ENCODE results near the gene SPON2. TPM values are rescaled to one million over a fixed set of nuclear protein-coding genes. Genes with fewer than 3 reads are reported as not detected.

SPON2 gene
- total RNA-seq, 2 donors from 2014 or later, result 26.6 to 34.3 TPM

DNA sequence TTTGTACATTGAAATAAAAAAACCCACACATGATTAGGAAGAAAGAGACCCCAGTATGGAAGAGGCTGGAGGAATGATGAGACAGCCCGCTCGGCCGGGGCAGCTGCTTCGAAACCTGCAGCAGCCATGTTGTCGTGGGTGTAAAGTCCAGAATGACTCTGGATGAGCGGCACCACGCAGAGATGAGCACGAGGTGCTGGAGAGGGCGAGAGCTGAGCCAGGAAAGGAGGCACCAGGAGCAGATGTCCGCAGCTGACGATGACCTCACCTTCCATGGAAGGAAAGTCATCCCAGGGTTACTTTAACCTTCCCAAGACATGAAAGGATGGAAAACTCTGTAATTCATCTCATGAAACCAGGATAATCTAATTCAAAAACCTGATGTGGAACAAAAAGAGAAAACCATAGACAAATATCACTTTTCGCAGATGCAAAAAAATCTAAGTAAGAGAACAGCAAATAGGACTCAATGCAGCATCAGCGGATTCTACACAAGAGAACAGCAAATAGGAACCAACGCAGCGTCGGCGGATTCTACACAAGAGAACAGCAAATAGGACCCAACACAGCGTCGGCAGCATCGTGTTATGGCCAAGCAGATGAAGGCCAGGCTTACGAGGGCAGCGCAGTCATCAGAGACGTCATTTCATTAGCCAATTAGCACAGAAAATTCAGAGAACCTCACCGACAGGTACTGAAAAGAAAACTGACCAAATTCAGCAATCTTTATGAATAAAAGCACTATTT lies 25.9 kb upstream of the SPON2 start:
- DNase-seq (no peak), ATAC-seq (no peak)
- intact Hi-C loops (cut with DNase I, micrococcal nuclease), result no loop called here

DNA sequence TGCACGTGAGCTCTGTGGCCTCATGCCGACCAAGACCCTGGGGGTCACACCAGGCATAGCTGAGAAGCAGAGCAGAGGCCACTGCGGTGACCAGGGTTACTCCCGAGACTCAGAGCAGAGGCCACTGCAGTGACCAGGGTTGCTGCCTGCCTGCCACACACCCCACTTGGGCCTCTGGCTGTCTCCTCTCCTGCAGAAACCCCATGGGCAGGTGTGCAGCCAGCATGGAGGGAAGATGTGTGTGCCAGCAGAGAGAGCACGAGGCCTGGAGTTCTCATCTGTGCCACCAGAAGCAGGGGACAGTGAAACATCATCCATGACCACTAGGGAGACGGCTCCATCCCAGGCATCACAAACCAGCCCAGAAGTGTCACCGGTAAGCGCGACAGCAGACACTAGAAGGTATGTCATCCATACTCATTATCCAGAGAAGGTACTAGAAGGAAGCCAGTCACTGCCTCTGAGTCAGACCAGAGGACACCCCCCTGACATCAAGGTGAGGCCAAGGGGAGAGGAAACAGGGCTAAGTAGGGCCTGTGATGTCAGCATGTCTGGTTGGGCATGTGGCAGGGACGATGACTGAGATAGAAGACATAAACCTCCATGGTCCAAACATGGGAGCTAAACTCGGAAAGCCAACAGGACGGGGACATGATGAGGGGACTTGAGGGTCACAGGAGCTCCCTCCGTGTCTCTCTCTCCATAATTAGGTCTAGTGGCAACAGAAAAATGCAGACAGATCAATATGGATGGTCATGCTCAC lies 24.2 kb upstream of the SPON2 start:
- intact Hi-C loops (cut with DNase I, micrococcal nuclease), result no loop called here
- DNase-seq (no peak), ATAC-seq (no peak)

DNA sequence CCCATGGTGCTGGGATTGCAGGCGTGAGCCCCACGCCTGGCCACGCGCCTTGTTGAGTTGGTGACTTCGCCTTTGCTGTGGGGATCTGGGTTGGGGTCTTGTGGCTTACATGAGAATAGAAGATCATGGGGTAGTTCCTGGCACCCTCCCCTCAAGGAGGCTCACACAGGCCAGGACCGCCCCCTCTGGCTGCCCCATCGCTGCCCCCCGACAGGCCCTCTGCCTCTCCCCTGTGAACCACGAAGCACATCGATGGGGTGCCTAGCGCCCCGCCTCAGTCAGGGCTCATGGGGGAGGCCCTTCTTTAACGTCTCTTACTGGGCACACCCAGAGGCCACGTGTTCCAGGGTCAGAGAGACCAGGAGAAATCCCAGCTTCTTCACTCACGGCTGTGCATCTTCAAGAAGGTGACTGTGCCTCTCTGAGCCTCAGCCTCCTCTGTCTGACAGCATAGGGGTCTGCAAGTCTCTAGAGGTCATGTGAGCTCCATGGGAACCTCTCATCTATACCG lies 23.6 kb upstream of the SPON2 start:
- intact Hi-C loops (cut with DNase I, micrococcal nuclease), result no loop called here
- DNase-seq (no peak), ATAC-seq (no peak)

DNA sequence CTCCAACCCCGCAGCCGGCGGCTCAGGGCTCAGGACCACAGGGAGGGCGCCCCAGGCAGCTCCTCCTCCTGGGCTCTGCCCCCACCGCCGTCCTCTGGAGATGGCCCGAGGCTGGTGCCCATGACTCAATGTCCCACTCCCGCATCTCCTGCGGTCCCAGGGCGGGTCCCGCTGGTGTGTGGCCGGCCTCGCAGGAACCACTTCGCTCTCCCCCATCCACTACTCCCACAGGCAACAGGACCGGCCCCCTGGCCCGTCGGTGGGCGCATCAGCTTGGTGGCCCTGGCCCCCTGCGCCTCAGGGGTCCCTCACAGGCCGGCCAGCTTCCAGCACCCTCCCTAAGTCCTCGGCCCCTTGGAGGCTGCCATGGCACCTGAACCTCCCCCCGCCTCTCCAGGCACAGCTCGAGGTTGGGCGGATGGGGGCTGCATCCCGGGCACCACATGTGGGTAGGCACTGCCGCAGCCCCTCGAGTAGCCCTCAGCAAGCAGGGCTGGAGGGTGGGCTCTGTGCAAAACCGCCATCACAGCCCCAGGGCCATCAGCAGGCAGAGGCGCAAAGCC lies 22.8 kb upstream of the SPON2 start:
- ATAC-seq (no peak), DNase-seq (peak in 1 of 2 donors; percentile 8)
- intact Hi-C loops (cut with DNase I, micrococcal nuclease), result no loop called here

DNA sequence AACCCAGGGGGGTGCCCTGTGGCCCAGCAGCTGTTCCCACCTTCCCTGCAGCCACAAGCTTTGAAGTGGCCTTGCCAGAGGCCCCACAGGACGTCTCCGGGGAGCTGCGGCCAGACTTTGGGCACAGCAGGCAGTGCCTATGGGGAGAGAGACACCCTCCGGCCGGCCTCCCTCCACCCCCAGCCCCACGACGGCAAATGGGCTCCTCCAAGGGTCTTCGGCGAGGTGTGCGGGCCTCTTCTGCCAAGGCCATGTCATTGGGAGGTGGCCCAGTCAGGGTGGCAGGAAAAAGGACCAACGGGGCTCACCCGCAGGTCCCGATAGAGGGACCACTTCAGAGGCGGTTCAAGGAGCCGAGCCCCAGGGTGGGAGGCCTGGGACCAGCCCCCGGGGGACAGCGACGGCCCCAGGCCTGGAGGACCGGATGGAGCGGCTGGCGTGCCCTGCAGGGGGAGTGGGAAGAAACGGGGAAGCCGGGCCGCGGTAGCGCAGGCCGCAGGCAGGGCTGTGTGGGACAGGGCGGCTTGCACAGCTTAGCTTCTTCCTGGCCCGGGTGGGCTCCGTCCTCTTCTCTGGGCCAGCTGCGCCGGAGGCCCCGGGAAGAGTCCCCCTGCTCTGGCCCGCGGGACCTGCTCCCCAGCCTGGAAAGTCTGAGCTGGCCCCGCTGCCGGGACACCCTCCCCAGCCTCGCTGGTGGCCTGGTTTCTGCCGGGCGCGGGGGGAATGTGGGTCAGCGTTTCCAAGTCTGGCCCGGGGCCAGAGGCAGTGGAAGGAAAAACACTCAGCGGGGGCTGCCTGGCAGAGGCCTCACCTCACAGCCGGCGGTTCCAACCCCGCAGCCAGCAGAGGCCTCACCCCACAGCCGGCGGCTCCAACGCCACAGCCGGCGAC lies 21.9 kb upstream of the SPON2 start:
- DNase-seq, result peak; percentile 40 to 59
- ATAC-seq, result no peak
- intact Hi-C loops (cut with DNase I, micrococcal nuclease), result no loop called here

DNA sequence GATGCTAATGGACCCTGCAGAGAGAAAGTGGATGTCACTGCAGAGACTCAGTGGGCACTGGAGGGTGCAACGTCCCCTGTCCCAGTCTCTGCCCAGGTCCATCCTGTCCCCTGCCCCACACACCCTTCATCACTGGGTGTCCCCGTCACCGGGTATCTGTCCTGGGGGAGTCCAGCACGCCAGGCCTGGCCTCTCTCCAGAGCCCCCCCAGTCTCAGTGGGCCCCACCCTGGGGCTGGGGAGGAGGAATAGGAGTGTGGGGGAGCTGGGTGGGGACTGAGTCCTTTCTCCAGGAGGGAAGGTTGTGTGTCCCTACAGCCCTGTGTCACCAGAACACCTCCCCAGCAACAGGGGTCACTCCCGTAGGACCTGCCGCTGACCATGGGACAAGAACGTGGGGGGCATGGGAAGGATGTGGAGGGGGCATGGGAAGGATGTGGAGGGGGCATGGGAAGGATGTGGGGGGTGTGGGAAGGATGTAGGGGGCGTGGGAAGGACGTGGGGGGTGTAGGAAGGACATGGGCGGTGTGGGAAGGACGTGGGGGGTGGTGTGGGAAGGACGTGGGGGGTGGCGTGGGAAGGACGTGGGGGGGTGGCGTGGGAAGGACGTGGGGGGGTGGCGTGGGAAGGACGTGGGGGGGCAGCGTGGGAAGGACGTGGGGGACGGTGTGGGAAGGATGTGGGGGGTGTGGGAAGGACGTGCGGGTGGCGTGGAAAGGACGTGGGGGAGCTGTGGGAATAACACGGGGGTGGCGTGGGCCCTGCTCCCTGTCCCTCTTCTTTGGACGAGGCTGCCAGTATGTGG lies 21.0 kb upstream of the SPON2 start:
- ATAC-seq (no peak), DNase-seq (peak in 1 of 2 donors; percentile 10)
- intact Hi-C loops (cut with DNase I, micrococcal nuclease), result no loop called here

DNA sequence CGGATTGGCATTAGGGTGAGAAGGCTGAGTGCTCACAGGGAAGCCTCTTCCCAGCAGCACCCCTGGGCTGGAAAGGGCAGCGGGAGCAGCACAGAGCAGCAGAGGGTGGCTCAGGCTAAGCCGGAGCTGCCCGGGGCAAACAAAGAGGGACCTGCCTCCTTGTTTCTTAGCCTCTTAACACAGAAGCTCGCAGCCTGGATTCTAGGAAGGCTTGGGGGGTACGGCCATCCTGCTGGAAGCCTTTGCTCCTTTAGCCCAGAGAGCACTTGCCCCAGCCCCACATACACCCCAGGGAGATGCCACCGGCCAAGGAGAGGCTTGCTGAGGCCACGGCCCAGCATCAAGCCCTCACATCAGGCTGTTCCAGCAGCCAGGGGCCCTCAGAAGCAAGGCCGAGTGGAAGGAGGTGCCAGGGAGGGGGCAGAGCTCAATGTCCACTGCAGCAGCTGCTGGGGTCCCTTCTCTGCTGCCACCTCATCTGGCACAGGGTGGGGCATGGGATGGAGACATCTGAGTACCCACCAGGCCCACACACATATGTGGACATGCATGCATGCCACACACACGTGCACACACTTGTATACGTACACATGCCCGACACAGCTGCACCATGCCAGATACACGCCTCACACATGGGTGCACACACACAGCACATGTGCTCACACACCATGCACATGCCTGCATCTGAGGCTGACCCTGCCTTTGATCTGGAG lies 20.3 kb upstream of the SPON2 start:
- ATAC-seq (peak; percentile 50), DNase-seq (peak; percentile 11 to 35)
- intact Hi-C loops (cut with DNase I, micrococcal nuclease), result no loop called here

DNA sequence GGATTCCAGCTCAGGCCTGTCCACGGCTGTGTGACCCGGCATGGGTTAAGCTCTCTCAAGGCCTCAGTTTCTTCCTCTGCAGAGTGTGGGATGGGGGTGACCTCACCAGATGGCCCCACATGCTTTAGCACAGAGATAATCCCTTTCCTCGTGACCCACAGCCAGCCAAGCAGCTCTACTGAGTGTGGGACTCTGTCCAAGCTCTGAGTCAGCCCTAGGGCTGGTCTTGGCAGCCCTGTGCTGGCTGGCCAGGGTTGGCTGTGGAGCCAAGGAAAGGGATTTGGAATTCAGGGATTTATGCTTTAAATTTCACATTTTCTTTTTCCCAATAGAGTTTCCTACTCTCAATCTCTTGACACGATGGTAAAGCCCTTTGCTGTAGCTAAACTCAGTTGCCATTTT lies 19.7 kb upstream of the SPON2 start:
- ATAC-seq, result peak; percentile 92
- intact Hi-C loops (cut with DNase I, micrococcal nuclease), result no loop called here
- DNase-seq, result peak; percentile 72 to 86

DNA sequence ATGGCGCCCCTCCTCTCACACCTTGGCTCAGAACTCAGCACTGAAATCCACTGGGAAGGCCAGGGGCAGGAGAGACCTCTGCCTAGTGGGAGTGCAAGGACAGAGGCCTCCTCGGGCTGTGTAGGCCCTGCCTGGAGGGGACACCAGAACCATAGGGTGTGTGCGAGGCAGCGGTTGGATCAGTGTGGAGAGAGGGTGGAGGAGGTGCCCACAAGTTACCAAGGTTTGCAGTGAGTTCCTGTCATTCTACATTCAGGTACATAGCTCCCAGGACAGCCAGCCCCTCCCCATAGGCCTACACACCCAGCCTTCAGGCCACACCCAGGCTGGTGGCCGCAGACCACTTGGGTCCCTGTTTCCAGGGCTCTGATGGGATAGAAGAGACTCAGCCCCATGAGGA lies 19.2 kb upstream of the SPON2 start:
- intact Hi-C loops (cut with DNase I, micrococcal nuclease), result no loop called here
- DNase-seq, result peak; percentile 28 to 35
- ATAC-seq, result peak; percentile 67

DNA sequence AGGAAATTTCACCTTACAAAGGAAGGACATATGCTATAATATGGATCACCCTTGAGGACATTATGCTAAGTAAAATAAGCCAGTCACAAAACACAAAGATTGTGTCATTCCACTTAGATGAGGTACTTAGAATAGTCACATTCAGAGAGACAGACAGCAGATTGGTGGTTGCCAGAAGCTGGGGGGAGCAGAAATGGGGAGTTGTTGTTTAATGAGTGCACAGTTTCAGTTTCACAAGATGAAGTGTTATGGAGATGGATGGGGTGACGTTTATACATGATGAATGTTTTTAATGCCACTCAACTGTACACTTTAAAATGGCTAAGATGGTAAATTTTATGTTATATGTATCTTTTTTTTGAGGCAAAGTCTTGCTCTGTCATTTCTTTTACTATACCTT lies 14.8 kb upstream of the SPON2 start:
- intact Hi-C loops (cut with DNase I, micrococcal nuclease), result no loop called here
- peak in 1 of 2 donors; percentile 4 for DNase-seq
- ATAC-seq, result no peak

DNA sequence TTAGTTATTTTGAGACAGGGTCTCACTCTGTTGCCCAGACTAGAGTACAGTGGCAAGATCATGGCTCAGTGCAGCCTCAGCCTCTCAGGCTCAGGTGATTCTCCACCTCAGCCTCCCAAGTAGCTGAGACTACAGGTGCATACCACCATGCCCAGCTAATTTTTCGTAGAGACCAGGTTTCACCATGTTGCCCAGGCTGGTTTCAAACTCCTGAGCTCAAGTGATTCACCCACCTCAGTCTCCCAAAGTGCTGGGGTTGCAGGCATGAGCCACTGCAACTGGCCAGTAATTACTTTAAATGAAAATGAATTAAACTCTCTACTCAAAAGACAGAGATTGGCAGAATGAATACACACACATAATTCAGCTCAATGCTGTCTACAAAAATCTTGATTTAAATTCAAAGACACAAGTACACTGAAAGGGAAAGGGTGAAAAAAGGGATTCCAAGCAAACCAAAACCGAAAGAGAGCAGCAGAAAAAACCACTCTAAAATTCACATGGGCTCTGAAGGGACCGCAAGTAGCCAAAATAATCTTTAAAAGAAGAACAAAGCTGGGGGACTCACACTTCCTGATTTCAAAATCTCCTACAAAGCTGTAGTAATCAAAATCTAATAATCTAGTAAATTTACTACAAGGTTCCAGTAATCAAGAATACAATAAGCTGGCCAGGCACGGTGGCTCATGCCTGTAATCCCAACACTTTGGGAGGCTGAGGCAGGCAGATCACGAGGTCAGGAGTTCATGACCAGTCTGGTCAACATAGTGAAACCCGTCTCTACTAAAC lies 11.8 kb upstream of the SPON2 start:
- DNase-seq (no peak), ATAC-seq (peak; percentile 26)
- intact Hi-C loops (cut with DNase I, micrococcal nuclease), result no loop called here

DNA sequence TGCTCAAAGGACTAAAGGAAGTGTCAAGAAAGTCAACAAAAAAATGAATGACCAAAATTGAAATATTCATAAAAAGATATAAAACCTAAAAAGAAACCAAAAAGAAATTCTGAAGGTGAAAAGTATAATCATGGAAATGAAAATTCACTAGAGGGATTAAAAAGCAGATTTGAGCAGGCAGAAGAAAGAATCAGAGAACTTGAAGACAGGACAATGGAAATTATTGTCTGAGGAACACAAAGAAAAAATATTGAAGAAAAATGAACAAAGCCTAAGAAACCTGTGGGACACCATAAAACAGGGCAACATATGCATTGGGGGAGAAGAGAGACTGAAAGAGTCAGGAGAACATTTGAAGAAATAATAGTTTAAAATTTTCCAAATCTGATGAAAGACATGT lies 9.9 kb upstream of the SPON2 start:
- DNase-seq (no peak), ATAC-seq (no peak)
- intact Hi-C loops (cut with DNase I, micrococcal nuclease), result no loop called here

DNA sequence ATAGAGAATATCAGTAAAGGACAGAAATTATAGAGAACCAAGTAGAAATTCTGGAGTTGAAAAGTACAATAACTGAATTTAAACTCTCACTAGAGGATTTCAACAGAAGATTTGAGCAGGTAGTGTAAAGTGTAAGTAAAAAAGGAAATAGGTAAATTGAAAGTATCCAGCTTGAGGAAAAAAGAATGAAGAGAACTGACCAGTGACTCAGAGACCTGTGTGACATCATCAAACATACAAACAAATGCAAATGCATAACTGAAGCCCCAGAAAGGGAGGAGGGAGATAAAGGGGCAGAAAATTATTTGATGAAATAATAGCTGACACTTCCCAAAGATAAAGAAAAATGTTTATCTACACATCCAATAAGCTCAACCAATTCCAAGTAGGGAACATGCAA lies 8.3 kb upstream of the SPON2 start:
- ATAC-seq, result no peak
- intact Hi-C loops (cut with DNase I, micrococcal nuclease), result no loop called here

DNA sequence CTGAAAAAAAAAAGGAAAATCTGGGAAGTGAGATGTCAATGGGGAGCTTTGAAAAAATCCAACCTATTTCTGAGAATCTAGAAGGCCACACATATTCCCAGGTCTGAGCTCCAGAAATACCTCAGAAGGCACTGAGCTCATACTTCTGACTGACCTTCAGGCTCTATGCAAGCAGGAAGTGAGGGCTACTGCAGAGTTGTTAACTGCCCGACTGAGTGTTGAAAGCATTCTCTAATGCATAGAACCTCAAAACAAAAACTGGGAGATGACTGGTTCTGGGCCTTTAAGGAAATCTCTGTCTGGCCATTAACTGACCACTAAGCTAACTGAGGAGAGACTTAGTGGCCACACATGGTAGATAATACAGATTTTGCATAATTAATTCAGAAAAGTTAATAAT lies 7.6 kb upstream of the SPON2 start:
- DNase-seq, result no peak
- intact Hi-C loops (cut with DNase I, micrococcal nuclease), result no loop called here
- no peak for ATAC-seq

More for the DNA sequence above, 8.3 kb upstream of the SPON2 start:
- DNase-seq, result no peak

DNA sequence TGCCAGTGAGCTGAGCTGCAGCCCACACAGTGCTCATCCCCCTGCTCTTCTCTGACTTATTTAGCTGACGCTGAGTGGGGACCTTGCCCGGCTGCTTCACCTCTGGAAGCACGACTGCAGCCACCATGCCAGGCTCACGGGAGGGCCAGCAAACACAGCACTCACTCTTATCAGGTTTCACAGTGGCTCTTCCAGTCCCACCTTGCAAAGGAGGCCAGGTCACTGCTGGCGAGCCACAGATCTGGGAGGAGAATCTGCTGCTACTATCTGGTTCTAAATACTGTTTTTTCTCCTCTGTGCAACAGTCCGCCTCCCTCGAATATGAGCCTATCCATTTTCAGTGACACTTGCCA lies 6.7 kb upstream of the SPON2 start:
- DNase-seq (no peak), ATAC-seq (no peak)
- intact Hi-C loops (cut with DNase I, micrococcal nuclease), result no loop called here

DNA sequence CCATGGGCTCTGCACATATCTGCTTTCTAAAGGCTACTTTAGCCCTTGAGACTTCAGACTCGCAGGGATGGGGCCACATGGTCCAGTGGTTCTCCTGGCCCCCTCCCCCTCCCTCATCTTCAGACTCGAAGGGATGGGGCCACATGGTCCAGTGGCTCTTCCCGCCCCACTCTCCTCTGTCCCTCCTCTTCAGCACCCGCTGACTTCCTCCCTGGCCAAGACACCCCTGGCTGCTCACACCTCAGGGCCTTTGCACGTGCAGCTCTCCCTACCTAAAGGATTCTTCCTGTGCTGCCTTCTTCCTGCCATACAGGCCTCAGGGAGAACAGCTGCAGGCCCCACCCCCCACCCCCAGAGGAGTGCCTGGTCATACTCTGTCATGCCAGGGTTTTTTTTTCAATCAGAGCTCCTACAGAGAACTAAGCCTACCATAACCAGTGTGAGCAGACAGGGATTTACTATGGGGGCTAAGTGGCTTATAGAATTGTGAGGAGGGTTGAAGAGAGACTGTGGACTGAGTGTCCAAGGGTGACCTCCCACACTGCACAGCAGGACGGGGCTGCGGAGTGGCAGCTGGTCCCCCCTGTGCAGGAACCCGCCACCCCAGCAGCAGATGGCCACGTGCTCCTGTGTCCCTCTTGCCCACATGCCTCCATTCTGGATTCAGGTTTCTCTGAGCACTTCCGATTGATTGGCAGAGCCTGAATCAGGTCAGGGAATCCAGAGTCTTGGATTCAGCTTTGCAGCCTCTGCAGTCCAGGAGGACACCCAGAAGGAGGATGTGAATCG lies 6.1 kb upstream of the SPON2 start:
- intact Hi-C loops (cut with DNase I, micrococcal nuclease), result no loop called here
- ATAC-seq (no peak), DNase-seq (no peak)
